ENCODE measurements around the gene DMAC2. TPM values are rescaled to one million over a fixed set of nuclear protein-coding genes. Genes with fewer than 3 reads are reported as not detected.

Gene DMAC2
- total RNA-seq, 3 donors from 2014 or later = 24.8 to 41.3 (median 31.6) TPM

DNA sequence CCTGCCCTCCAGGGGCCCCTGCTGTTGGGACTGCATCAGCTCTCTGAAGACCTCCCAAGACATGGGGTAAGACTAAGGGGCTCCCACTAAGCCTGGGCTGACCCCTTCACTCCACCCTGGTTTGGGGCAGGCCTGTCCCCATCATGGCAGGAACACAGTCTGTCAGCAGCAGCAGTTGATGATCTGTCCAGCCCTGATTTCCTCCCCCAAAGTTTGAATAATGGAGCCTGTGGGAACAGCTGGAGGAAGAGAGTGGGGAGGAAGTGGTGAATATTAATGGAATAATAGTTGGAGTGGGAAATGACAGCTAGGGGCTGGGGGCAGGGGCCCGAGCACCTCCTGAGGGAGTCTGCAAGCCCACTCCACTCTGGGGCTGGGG lies 11.2 kb downstream of the DMAC2 start:
- no peak for DNase-seq (ENCODE audit: low spot score in 2 of 2)
- H3K27me3 ChIP-seq = no peaks in the 10 kb centered on the region
- TF ChIP-seq, protein P1, sequence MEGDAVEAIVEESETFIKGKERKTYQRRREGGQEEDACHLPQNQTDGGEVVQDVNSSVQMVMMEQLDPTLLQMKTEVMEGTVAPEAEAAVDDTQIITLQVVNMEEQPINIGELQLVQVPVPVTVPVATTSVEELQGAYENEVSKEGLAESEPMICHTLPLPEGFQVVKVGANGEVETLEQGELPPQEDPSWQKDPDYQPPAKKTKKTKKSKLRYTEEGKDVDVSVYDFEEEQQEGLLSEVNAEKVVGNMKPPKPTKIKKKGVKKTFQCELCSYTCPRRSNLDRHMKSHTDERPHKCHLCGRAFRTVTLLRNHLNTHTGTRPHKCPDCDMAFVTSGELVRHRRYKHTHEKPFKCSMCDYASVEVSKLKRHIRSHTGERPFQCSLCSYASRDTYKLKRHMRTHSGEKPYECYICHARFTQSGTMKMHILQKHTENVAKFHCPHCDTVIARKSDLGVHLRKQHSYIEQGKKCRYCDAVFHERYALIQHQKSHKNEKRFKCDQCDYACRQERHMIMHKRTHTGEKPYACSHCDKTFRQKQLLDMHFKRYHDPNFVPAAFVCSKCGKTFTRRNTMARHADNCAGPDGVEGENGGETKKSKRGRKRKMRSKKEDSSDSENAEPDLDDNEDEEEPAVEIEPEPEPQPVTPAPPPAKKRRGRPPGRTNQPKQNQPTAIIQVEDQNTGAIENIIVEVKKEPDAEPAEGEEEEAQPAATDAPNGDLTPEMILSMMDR (IDR thresholded peaks at IDR 0.05) = no peak
- TF ChIP-seq POLR2AphosphoS5 (IDR thresholded peaks at IDR 0.05) = no peak
- no peak for TF ChIP-seq POLR2A (IDR thresholded peaks at IDR 0.05)
- H3K36me3 ChIP-seq = no peaks in the 10 kb centered on the region
- intact Hi-C loops (cut with DNase I; ENCODE audit: low total_unique reads) = no loop called here
- peak overlapping the region; percentile 81 to 97 for H3K27ac ChIP-seq
- H3K4me1 ChIP-seq = peaks cover 0 to 9% of the 10 kb centered on the region in 2 donors
- H3K4me3 ChIP-seq = peak overlapping the region; percentile 51 to 76 (median 51)
- no peaks in the 10 kb centered on the region for H3K9me3 ChIP-seq

DNA sequence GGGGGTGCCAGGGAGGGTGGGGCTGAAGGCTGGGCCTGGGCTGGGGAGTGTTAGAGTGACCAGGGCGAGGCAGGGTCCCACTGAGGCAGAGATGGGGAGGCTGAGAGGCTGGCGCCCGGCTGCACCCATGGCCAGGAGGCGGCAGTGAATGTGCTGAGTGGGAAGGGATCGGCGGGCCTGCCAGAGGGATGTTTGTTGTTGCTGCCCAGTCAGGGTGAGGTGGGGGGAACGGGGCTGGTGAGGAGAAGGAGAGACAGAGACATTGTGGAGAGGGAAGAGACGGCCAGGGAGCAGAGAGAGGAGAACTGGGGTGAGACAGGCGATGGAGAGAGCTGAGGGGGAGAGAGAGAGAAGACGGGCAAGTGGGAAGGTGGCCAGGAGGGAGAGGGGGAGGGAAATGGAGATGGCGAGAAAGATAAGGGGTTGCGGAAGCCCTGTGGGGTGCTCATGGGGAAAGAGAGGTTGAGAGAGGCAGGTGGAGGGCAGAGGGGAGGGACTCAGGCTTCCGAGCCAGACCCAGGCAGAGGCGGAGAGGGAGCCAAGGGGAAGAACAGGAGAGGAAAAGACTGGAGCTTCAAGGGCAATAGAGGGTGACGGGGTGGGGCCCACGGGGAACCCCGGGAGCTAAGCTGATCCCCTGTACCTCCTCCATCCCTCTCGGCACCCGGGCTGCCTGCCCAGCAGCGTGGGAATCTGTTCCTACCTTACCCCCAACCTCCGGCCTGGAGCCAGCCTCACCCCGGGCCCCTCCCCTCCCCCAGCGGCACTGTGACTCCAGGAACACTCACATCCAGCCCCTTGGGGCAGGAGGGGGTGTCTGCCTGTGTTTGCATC lies 11.8 kb downstream of the DMAC2 start:
- peak in 1 of 2 donors; percentile 62 for DNase-seq (ENCODE audit: low spot score in 2 of 2)
- no peaks in the 10 kb centered on the region for H3K9me3 ChIP-seq
- TF ChIP-seq POLR2AphosphoS5 (IDR thresholded peaks at IDR 0.05) = no peak
- no peak for TF ChIP-seq POLR2A (IDR thresholded peaks at IDR 0.05)
- TF ChIP-seq, protein P1 (IDR thresholded peaks at IDR 0.05) = no peak
- intact Hi-C loops (cut with DNase I; ENCODE audit: low total_unique reads) = no loop called here
- peak overlapping the region; percentile 81 to 97 for H3K27ac ChIP-seq
- no peaks in the 10 kb centered on the region for H3K27me3 ChIP-seq
- H3K4me3 ChIP-seq = peak overlapping the region; percentile 51 to 76 (median 51)
- H3K36me3 ChIP-seq = no peaks in the 10 kb centered on the region
- peaks cover 0 to 9% of the 10 kb centered on the region in 2 donors for H3K4me1 ChIP-seq

DNA sequence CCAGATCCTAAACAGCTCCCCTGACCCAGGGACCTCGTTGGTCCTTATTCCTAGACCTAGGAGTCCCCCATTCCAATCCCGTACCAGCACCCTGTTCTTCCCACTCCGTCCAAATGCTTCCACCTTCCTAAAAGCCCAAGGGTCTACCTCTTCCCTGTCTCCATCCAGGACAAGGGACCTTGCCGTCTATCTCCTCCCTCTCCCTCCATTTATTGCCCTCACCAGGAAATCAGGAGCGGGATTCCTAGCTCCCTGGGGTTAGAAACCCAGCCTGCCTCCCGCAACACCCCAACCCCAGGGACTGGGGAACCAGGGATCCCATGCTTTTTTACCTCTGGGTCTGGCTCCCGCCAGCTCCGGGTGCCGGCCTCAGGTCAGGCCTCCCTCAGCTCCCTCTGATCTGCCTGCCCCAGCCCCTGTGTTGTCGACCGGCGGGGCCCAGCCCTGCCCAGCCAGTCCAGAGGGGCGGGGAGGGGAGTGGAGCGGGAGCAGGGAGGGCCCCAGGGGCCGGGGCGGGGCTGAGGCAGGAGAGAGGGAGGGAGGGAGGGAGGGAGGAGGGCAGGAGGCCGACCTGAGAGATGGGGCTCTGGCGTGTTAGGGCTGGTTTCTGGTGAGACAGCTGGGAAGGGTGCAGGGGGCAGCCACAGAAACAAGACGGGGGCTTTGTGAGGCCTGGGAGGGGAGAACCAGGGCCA lies 12.6 kb downstream of the DMAC2 start, which contains the start of gene B3GNT8:
Gene B3GNT8 (minus strand): TSS at position 423 of the 695 bp plus-strand sequence. CDS start 596 bp downstream, outside the sequence.
- no peaks in the 10 kb centered on the region for H3K9me3 ChIP-seq
- peaks cover 0 to 9% of the 10 kb centered on the region in 2 donors for H3K4me1 ChIP-seq
- TF ChIP-seq POLR2A (IDR thresholded peaks at IDR 0.05) (no peak), POLR2AphosphoS5 (IDR thresholded peaks at IDR 0.05) (peak in 1 of 3 donors; percentile 21)
- H3K36me3 ChIP-seq = no peaks in the 10 kb centered on the region
- intact Hi-C loops (cut with DNase I; ENCODE audit: low total_unique reads) = no loop called here
- peak within 1 kb of the TSS; percentile 51 to 76 (median 51) for H3K4me3 ChIP-seq
- no peaks in the 10 kb centered on the region for H3K27me3 ChIP-seq
- peak within 1 kb of the TSS; percentile 81 to 97 for H3K27ac ChIP-seq
- peak; percentile 82 to 86 for DNase-seq (ENCODE audit: low spot score in 2 of 2)

DNA sequence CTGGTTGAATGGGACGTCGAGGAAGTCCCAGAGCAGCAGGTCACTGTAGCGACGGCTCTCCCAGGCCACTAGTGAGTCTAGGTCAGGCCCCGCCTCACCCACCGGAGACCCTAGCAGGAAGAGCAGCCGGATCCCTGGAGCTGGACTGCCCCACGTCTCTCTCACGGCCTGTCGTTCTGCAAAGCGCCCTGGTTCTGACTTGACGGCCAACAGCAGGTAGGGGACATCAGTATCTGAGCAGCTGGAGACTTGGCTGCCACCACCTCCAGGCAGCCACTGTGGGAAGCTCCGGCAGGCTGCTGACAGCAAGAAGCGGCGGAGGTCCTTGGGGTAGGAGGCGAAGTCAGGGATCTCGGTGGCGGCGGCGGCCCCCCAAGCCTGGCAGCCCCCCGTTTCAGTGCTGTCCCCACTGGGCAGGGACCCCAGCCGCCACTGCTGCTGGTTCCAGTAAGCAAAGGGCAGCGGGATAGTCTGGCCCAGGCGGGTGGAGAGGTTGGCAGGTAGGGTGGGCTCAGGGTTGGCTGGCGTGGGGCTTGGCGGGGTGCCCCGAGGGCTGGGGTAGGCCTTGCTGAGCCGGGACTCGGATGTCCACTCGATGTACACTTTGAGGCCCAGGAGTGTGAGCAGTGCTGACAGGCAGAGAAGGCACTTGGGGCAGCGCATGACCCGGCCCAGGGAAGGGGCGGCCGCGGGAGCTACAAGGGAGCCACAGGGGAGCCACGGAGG lies 13.4 kb downstream of the DMAC2 start:
- Histone ChIP-seq H3K4me3 (peak overlapping the region; percentile 51 to 76 (median 51)), H3K27ac (peak overlapping the region; percentile 81 to 97), H3K9me3 (no peaks in the 10 kb centered on the region), H3K36me3 (no peaks in the 10 kb centered on the region), H3K4me1 (peaks cover 0 to 9% of the 10 kb centered on the region in 2 donors), H3K27me3 (no peaks in the 10 kb centered on the region)
- no peak for TF ChIP-seq POLR2AphosphoS5 (IDR thresholded peaks at IDR 0.05)
- TF ChIP-seq, protein P1 (IDR thresholded peaks at IDR 0.05) = no peak
- no peak for TF ChIP-seq POLR2A (IDR thresholded peaks at IDR 0.05)
- intact Hi-C loops (cut with DNase I; ENCODE audit: low total_unique reads) = no loop called here
- no peak for DNase-seq (ENCODE audit: low spot score in 2 of 2)

Measured in breast epithelium (tissue), 4 donors.